Stimulated activated CD4-positive, alpha-beta T cell treated with anti-CD3 and anti-CD28 coated beads, Interleukin-1b, Interleukin-23, amount 100 ng/mL, for 48 hours (primary cell): ENCODE measurements around the gene CCDC180.
"Not testable (repeated sequence)": the region's sequence is repeated elsewhere in the genome, so short reads cannot be mapped to it uniquely, and the experiment has no call there.

Source experiments
- DNase-seq: peaks from one replicate; pipeline ENCODE4 v3.0.0-alpha.2; 2020

Gene CCDC180

GRCh38 chr9:97311798-97312500, 4.5 kb downstream of the CCDC180 start:
- DNase-seq, result no peak

GRCh38 chr9:97312556-97312955, 5.1 kb downstream of the CCDC180 start:
- DNase-seq, result no peak

- no peak for DNase-seq
Measured at GRCh38 chr9:97313243-97313642, 5.8 kb downstream of the CCDC180 start.

- no peak for DNase-seq
Measured at GRCh38 chr9:97313746-97314145, 6.3 kb downstream of the CCDC180 start.

GRCh38 chr9:97314503-97314902, 7.0 kb downstream of the CCDC180 start:
- DNase-seq, result no peak

GRCh38 chr9:97315550-97315949, 8.1 kb downstream of the CCDC180 start:
- DNase-seq, result no peak

GRCh38 chr9:97316904-97317303, 9.4 kb downstream of the CCDC180 start:
- DNase-seq, result no peak

GRCh38 chr9:97318433-97318832, 11.0 kb downstream of the CCDC180 start:
- no peak for DNase-seq

GRCh38 chr9:97319395-97319794, 11.9 kb downstream of the CCDC180 start:
- DNase-seq, result no peak

GRCh38 chr9:97320080-97320642, 12.7 kb downstream of the CCDC180 start:
- DNase-seq, result no peak

- no peak for DNase-seq
Measured at GRCh38 chr9:97321251-97321650, 13.8 kb downstream of the CCDC180 start.

- no peak for DNase-seq
Measured at GRCh38 chr9:97321691-97322090, 14.2 kb downstream of the CCDC180 start.

- no peak for DNase-seq
Measured at GRCh38 chr9:97322105-97322504, 14.6 kb downstream of the CCDC180 start.

- no peak for DNase-seq
Measured at GRCh38 chr9:97324954-97325353, 17.5 kb downstream of the CCDC180 start.

- no peak for DNase-seq
Measured at GRCh38 chr9:97327562-97327961, 20.1 kb downstream of the CCDC180 start.

- no peak for DNase-seq
Measured at GRCh38 chr9:97332993-97333392, 25.5 kb downstream of the CCDC180 start.

GRCh38 chr9:97335622-97336021, 28.2 kb downstream of the CCDC180 start:
- DNase-seq, result not testable (repeated sequence)

- DNase-seq, result no peak
Measured at GRCh38 chr9:97348871-97349270, 41.4 kb downstream of the CCDC180 start.

GRCh38 chr9:97349400-97349799, 41.9 kb downstream of the CCDC180 start:
- no peak for DNase-seq

- DNase-seq, result no peak
Measured at GRCh38 chr9:97354637-97355036, 47.2 kb downstream of the CCDC180 start.

GRCh38 chr9:97357056-97357455, 49.6 kb downstream of the CCDC180 start:
- DNase-seq, result no peak
